ENCODE data around the gene MREG. TPM values are rescaled to one million over a fixed set of nuclear protein-coding genes. Genes with fewer than 3 reads are reported as not detected.

The MREG gene
- total and polyA plus RNA-seq, 10 of the 15 experiments (the other 5 are each of a cell fraction or from before 2014, with no cell fraction given): 6.9 to 45.0 (median 28.5) TPM

- TF ChIP-seq TBL1XR1 (IDR thresholded peaks at IDR 0.05; ENCODE audit: low read depth, low read length) (peak; percentile 57; the same call in 1 of the 2 replicates), SMAD5 (IDR thresholded peaks at IDR 0.05; ENCODE audit: low read depth) (no peak), MTA2 (IDR thresholded peaks at IDR 0.05; ENCODE audit: low read depth) (peak; percentile 96), RCOR1 (conservative IDR thresholded peaks at IDR 0.05; ENCODE audit: low read depth, low read length) (no peak), ATF2 (IDR thresholded peaks at IDR 0.05; ENCODE audit: low read length) (peak; percentile 89), E4F1 (IDR thresholded peaks at IDR 0.05; ENCODE audit: borderline replicate concordance, partially characterized antibody) (no peak), FOXK2 (IDR thresholded peaks at IDR 0.05) (no peak), TAF1 (IDR thresholded peaks at IDR 0.05; ENCODE audit: borderline replicate concordance, low read depth, low read length) (no peak), TCF12 (IDR thresholded peaks at IDR 0.05; ENCODE audit: low read depth, low read length) (no peak), SUPT20H (IDR thresholded peaks at IDR 0.05; ENCODE audit: borderline replicate concordance, control insufficient read depth, low read depth, low read length) (no peak), EP300 (IDR thresholded peaks at IDR 0.05; ENCODE audit: borderline replicate concordance in 1 of 2, control insufficient read depth in 1 of 2, low read depth in 2 of 2, low read length in 2 of 2) (peak; percentile 69 to 75; a peak in 2 of 4 replicates), CREB1 (IDR thresholded peaks at IDR 0.05; ENCODE audit: low read depth) (no peak), KDM1A (IDR thresholded peaks at IDR 0.05; ENCODE audit: borderline replicate concordance) (no peak), MXI1 (IDR thresholded peaks at IDR 0.05; ENCODE audit: low read depth, low read length) (peak; percentile 17; the same call in 1 of the 2 replicates), ZNF24 (IDR thresholded peaks at IDR 0.05) (peak; percentile 82; the same call in 1 of the 2 replicates), ASH2L (IDR thresholded peaks at IDR 0.05; ENCODE audit: borderline replicate concordance, low read depth) (no peak), FOXM1 (IDR thresholded peaks at IDR 0.05; ENCODE audit: low read depth, low read length) (peak; percentile 65; the same call in 1 of the 2 replicates), ZNF207 (IDR thresholded peaks at IDR 0.05; ENCODE audit: borderline replicate concordance) (no peak), RELB (IDR thresholded peaks at IDR 0.05; ENCODE audit: low read depth) (peak; percentile 88)
Measured at GRCh38 chr2:215917953-215918620, 95.3 kb downstream of the MREG start (continued).
